GM19328 (cell line): ENCODE data around the gene NLRP3.
"Not testable (repeated sequence)": the region's sequence is repeated elsewhere in the genome, so short reads cannot be mapped to it uniquely, and the experiment has no call there.

ENCODE experiments used
- ATAC-seq: cut with Tn5 transposase; IDR thresholded peaks from one replicate; pipeline ENCODE4 v1.9.1; 2021; ENCODE audit warnings: mild to moderate bottlenecking, moderate library complexity; ENCODE audit not compliant: unreplicated experiment

Gene NLRP3

GRCh38 chr1:247468481-247469140, 52.6 kb downstream of the NLRP3 start:
- no peak for ATAC-seq

DNA sequence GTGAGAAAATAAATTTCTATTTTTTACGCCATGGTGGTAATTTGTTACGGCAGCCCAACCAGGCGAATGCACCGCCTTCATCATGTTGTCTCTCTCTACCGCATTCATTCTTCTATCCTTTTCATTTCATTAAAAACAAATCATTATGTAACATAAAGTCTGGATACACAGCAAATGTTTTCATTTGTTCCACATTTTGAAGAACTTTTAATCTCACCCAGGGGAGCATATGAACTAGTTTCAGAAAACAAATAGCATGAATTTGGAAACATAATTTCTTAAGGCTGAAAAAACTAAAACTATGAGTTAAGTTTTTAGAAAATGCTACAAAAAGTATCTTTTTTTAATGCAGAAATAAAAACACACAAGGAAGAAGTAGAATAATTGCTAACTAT, 53.2 kb downstream of the NLRP3 start:
- no peak for ATAC-seq

DNA sequence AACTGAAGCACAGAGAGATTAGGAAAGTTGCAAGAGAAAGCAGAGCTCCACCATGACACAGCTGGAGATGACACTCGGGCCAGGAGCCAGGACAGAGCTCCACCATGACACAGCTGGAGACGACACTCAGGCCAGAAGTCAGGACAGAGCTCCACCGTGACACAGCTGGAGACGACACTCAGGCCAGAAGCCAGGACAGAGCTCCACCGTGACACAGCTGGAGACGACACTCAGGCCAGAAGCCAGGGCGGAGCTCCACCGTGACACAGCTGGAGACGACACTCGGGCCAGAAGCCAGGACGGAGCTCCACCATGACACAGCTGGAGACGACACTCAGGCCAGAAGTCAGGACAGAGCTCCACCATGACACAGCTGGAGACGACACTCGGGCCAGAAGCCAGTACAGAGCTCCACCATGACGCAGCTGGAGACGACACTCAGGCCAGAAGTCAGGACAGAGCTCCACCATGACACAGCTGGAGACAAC, 55.0 kb downstream of the NLRP3 start:
- not testable (repeated sequence) for ATAC-seq

- no peak for ATAC-seq
Measured at GRCh38 chr1:247471445-247472016, 55.6 kb downstream of the NLRP3 start.

DNA sequence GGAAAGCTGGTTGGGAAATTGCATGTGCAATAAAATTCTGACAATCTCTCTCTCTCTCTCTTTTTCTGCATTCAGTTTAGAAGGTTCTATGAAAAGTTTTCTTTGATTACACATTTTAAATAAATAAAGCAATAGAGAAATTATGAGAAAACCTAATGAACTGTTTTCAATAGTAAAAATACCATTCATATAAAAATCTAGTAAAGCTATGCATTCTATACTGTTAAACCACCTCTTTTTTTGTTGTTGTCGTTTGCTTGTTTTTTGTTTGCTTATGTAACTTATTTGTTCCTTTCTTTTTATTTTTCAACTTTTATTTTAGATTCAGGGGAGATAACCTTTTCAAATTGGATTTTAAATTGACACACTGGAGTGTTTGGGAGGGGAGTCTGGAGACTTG, 56.1 kb downstream of the NLRP3 start:
- no peak for ATAC-seq

DNA sequence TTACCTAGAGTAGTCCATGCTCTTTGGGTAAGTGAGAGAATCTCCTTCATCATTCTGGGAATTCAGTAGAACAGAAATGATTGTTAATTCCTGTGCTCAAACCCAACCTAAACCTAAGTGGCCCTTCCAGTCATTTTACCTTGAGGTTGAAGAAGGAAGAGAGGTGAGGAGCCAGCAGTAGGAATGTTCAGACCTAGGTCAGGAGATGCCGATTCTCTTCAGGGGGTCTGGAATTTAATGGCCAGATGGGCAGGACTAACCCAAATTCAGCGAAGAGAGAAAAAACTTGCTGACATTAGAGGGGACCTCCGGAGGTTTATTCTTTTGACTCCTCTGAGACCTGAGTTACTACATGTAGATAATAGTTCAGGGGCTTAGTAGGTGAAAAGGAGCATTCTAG, 58.4 kb downstream of the NLRP3 start:
- ATAC-seq: no peak

DNA sequence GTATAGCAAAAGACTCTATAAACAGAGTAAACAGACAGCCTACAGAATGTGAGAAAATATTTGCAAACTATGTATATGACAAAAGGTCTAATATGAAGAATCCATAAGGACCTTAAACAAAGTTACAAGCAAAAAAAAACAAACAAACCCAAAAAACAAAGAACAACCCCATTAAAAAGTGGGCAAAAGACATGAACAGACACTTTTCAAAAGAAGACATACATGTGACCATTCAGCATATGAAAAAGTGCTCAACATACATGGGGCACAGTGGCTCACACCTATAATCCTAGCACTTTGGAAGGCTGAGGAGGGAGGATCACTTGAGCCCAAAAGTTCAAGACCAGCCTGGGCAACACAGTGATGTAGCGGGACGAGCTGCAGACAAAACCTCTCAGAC, 59.8 kb downstream of the NLRP3 start:
- no peak for ATAC-seq

GRCh38 chr1:247476328-247477058, 60.5 kb downstream of the NLRP3 start:
- ATAC-seq: peak; percentile 50

DNA sequence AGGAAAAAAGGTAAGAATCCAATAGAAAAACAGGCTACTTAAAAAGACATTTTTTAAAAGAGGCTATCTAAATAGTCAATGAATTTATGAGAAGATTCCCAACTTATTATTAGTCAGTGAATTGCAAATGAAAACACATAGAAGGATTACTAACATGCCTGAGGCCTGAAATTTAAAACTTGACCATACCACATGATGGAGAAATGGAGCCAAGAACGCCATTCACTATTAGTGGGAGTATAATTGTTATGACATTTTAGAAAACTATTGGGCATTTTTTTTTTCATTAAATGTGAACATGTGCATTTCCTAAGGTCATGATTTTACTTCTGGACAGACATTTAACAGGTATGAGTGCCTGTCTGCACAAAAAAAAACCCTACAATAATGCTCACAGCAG, 66.8 kb downstream of the NLRP3 start:
- no peak for ATAC-seq

GRCh38 chr1:247487057-247487456, 71.1 kb downstream of the NLRP3 start:
- ATAC-seq: peak; percentile 80

DNA sequence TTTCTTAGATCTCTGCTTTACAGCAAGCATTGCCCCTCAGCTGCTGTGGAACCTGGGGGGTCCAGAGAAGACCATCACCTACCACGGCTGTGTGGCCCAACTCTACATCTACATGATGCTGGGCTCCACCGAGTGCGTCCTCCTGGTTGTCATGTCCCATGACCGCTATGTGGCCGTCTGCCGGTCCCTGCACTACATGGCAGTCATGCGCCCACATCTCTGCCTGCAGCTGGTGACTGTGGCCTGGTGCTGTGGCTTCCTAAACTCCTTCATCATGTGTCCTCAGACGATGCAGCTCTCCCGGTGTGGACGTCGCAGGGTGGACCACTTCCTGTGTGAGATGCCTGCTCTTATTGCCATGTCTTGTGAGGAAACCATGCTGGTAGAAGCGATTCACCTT, 75.4 kb downstream of the NLRP3 start:
- no peak for ATAC-seq

- no peak for ATAC-seq
Measured at GRCh38 chr1:247493106-247493505, 77.1 kb downstream of the NLRP3 start.

DNA sequence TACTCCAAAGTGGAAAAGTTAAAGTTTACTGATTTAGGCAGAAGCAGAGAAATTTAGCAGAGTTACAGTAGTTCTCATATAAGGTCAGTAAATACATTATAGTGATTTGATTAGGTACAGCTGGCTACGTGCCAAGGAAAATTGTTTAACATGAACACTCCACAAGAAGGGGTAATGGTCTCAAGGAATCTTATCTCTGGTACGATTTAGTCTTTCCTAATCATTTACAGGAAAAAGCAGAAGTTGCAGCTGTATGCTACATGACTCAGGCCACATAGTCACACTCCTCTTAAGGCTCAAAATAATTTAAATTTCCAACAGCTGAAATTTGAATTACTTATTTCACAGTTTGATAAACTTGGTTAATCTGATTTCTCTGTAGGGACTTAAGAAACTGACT, 78.8 kb downstream of the NLRP3 start:
- ATAC-seq: no peak

DNA sequence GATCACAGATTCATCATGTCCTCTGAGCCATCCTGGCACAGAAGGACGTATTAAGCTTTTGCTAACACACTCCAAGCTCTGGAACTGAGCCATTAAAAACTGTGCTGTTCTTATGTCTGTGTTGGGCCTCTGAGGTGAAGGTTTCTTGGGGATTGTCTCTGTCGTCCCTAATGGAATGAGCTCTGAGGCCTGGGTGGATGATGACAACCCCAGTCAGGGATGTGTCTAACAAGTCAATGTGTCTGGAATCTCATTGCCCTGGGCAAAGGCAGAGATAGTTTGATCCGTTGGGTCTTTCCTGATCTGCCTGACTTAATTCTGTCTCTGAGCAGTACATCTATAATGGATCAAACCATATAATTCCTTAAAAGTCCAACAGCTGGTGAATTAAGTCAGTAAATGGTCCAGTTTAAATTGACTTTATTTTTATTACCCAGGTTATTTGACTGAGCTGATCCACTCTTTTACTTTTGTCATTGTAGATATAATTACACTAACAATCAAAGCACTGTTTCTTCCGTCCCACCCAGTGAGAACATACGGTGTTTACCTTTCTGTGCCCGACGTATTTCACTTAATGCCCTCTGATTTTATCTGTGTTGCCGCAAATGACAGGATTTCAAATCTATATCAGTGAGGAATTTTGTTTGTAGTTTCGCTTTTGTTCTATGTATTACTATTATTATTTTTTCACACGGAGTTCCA, 80.8 kb downstream of the NLRP3 start:
- no peak for ATAC-seq
